Left lung (tissue), 10 donors: ENCODE measurements around the gene ADGRL3. TPM values are rescaled to one million over a fixed set of nuclear protein-coding genes. Genes with fewer than 3 reads are reported as not detected.
A peak's percentile ranks its signal among the peaks of the same experiment; 100 is the strongest.
"Not testable (repeated sequence)": the region's sequence is repeated elsewhere in the genome, so short reads cannot be mapped to it uniquely, and the experiment has no call there.

Experiments
- ATAC-seq: fragments of 200-7000 bp; cut with Tn5 transposase; one replicate; pipeline ENCODE4 v1.9.1; 2020; ENCODE audit warnings: moderate library complexity
- DNase-seq, 4 donors: peaks; one replicate each; pipeline ENCODE4 v3.0.0-alpha.2; 2013 to 2020
- H3K27ac ChIP-seq, 2 donors: fragments of 200-600 bp; sonication (generic) in 1 of 2; one replicate each; pipeline versions ENCODE4 v1.5.0 to v1.8.0; 2020 to 2021
- H3K27me3 ChIP-seq, 2 donors: fragments of 200-600 bp; sonication (generic) in 1 of 2; one replicate each; pipeline versions ENCODE4 v1.5.0 to v1.8.0; 2020 to 2021
- H3K36me3 ChIP-seq, 2 donors: fragments of 200-600 bp; sonication (generic) in 1 of 2; one replicate each; pipeline versions ENCODE4 v1.5.0 to v1.8.0; 2020 to 2021
- H3K4me1 ChIP-seq, 2 donors: fragments of 200-600 bp; one replicate each; pipeline ENCODE4 v1.8.0; 2021
- H3K4me3 ChIP-seq, 2 donors: fragments of 200-600 bp; sonication (generic) in 1 of 2; one replicate each; pipeline versions ENCODE4 v1.5.0 to v1.8.0; 2020 to 2021; ENCODE audit warnings: mild to moderate bottlenecking in 1 of 2
- H3K9me3 ChIP-seq, 2 donors: fragments of 200-600 bp; sonication (generic) in 1 of 2; one replicate each; pipeline versions ENCODE4 v1.5.0 to v1.8.0; 2020 to 2021
- CTCF ChIP-seq, 2 donors: fragments of 200-600 bp; sonication (generic) in 1 of 2; IDR thresholded peaks; one replicate each; pipeline versions ENCODE4 v1.5.0 to v1.8.0; 2021; ENCODE audit warnings: antibody characterized with exemption in 2 of 2
- intact Hi-C, 2 donors: fragments of 100-400 bp; cut with DNase I; formaldehyde crosslinking; loops; one replicate each; pipeline versions ENCODE4 v1.11.2 to v1.14.2; 2022
- polyA plus RNA-seq, 6 donors: library from polyadenylated mRNA; unstranded; fragments of 120-200 nt; gene quantifications; one replicate each; pipeline ENCODE4 v1.2.1, GENCODE V29; 2013; ENCODE audit not compliant: insufficient read length in 6 of 6
- total RNA-seq, 2 donors: library from RNA; stranded (reverse); fragmentation: NEBNext Ultra II Directional; extraction: Animal tissue kit (Norgen Biotek cat#: 25700); gene quantifications; one replicate each; pipeline ENCODE4 v1.2.1, GENCODE V29; 2021
- donor health status: DM: no; HTN: yes; CAD: no.
- donor health status: DM: no; HTN: no; CAD: no.

ADGRL3 gene
- total and polyA plus RNA-seq, 8 donors: 2.7 to 23.4 (median 19.6) TPM

GRCh38 chr4:61203436-61203790 lies 3.3 kb downstream of the ADGRL3 start:
- H3K36me3 ChIP-seq: no peaks in the 10 kb centered on the region
- DNase-seq: peak in 1 of 4 donors; percentile 13
- intact Hi-C loops: no loop called here
- no peaks in the 10 kb centered on the region for H3K9me3 ChIP-seq
- TF ChIP-seq CTCF (IDR thresholded peaks at IDR 0.05): no peak
- H3K27ac ChIP-seq: no peak overlapping the region
- H3K4me1 ChIP-seq: peaks cover 0 to 4% of the 10 kb centered on the region in 2 donors
- ATAC-seq: no peak
- peaks cover 43 to 55% of the 10 kb centered on the region in 2 donors for H3K27me3 ChIP-seq
- H3K4me3 ChIP-seq: peak overlapping the region in 1 of 2 donors; percentile 47

- Histone ChIP-seq H3K9me3 (no peaks in the 10 kb centered on the region), H3K4me3 (no peak overlapping the region), H3K36me3 (no peaks in the 10 kb centered on the region), H3K27me3 (peaks cover 39 to 46% of the 10 kb centered on the region in 2 donors), H3K27ac (no peak overlapping the region), H3K4me1 (peaks cover 0 to 4% of the 10 kb centered on the region in 2 donors)
- DNase-seq: no peak
- TF ChIP-seq CTCF (IDR thresholded peaks at IDR 0.05): no peak
- intact Hi-C loops: no loop called here
- no peak for ATAC-seq
These were observed 4.4 kb downstream of the ADGRL3 start for GRCh38 chr4:61204353-61205060.

GRCh38 chr4:61205066-61205465 lies 4.9 kb downstream of the ADGRL3 start:
- Histone ChIP-seq H3K9me3 (no peaks in the 10 kb centered on the region), H3K4me3 (no peak overlapping the region), H3K27ac (no peak overlapping the region), H3K4me1 (peaks cover 0 to 4% of the 10 kb centered on the region in 2 donors), H3K27me3 (peaks cover 33 to 41% of the 10 kb centered on the region in 2 donors), H3K36me3 (no peaks in the 10 kb centered on the region)
- TF ChIP-seq CTCF (IDR thresholded peaks at IDR 0.05): no peak
- DNase-seq: no peak
- intact Hi-C loops: no loop called here
- no peak for ATAC-seq

GRCh38 chr4:61207156-61207555 lies 7.0 kb downstream of the ADGRL3 start:
- H3K4me3 ChIP-seq, intact Hi-C loops, H3K4me1 ChIP-seq, H3K9me3 ChIP-seq, H3K36me3 ChIP-seq, ATAC-seq, DNase-seq, H3K27ac ChIP-seq: not testable (repeated sequence)
- H3K27me3 ChIP-seq: peaks cover 14 to 20% of the 10 kb centered on the region in 2 donors

GRCh38 chr4:61210186-61210939 lies 10.2 kb downstream of the ADGRL3 start:
- ATAC-seq (no peak), DNase-seq (no peak)
- H3K27ac ChIP-seq: no peak overlapping the region
- H3K4me1 ChIP-seq: no peaks in the 10 kb centered on the region
- no peaks in the 10 kb centered on the region for H3K36me3 ChIP-seq
- no peak for TF ChIP-seq CTCF (IDR thresholded peaks at IDR 0.05)
- H3K4me3 ChIP-seq: no peak overlapping the region
- H3K27me3 ChIP-seq: no peaks in the 10 kb centered on the region
- no peaks in the 10 kb centered on the region for H3K9me3 ChIP-seq
- intact Hi-C loops: no loop called here
